Activated CD8-positive, alpha-beta T cell treated with anti-CD3 and anti-CD28 coated beads for 36 hours (primary cell): ENCODE measurements around the gene FAM9C. TPM values are rescaled to one million over a fixed set of nuclear protein-coding genes. Genes with fewer than 3 reads are reported as not detected.
A peak's percentile ranks its signal among the peaks of the same experiment; 100 is the strongest.

Source experiments
- ATAC-seq: fragments of 200-7000 bp; cut with Tn5 transposase; one replicate; pipeline ENCODE4 v1.10.0; 2021; ENCODE audit warnings: mild to moderate bottlenecking, moderate library complexity
- CTCF ChIA-PET: fragments of 350-600 bp; sonication (Branson Sonifier 250); formaldehyde crosslinking; loops from one replicate; lab custom pipeline; 2021; ENCODE audit warnings: antibody characterized with exemption; lab: Charles Lee
- POLR2A ChIA-PET: fragments of 350-600 bp; sonication (Branson Sonifier 250); formaldehyde crosslinking; loops from one replicate; lab custom pipeline; 2021; ENCODE audit warnings: antibody characterized with exemption; lab: Charles Lee
- DNase-seq: peaks from one replicate; pipeline ENCODE4 v3.0.0-alpha.2; 2020
- H3K27ac Mint-ChIP-seq: one replicate; pipeline ENCODE4 v1.8.0; 2021; ENCODE audit warnings: mild to moderate bottlenecking, mixed read lengths
- H3K27me3 Mint-ChIP-seq: one replicate; pipeline ENCODE4 v1.8.0; 2021; ENCODE audit warnings: mixed read lengths
- H3K36me3 Mint-ChIP-seq: one replicate; pipeline ENCODE4 v1.8.0; 2021; ENCODE audit warnings: low read depth, mixed read lengths
- H3K4me1 Mint-ChIP-seq: one replicate; pipeline ENCODE4 v1.8.0; 2021; ENCODE audit warnings: low read depth, mixed read lengths
- H3K4me3 Mint-ChIP-seq: one replicate; pipeline ENCODE4 v1.8.0; 2021; ENCODE audit warnings: mild to moderate bottlenecking, moderate library complexity, mixed read lengths
- H3K9me3 Mint-ChIP-seq: one replicate; pipeline ENCODE4 v1.8.0; 2021; ENCODE audit warnings: mixed read lengths
- intact Hi-C: fragments of 100-400 bp; cut with micrococcal nuclease; formaldehyde crosslinking; loops from one replicate; pipeline ENCODE4 v1.10.0; 2022
- total RNA-seq, 2 experiments: library from RNA; stranded (reverse); gene quantifications; one replicate each; pipeline ENCODE4 v1.2.3, GENCODE V29; 2021
- TF ChIP-seq, protein P1 (sequence below): fragments of 200-600 bp; IDR thresholded peaks from one replicate; pipeline ENCODE4 v1.8.0; 2022; ENCODE audit warnings: antibody characterized with exemption, mild to moderate bottlenecking

The FAM9C gene
- total RNA-seq, 2 experiments from 2014 or later = not detected

DNA sequence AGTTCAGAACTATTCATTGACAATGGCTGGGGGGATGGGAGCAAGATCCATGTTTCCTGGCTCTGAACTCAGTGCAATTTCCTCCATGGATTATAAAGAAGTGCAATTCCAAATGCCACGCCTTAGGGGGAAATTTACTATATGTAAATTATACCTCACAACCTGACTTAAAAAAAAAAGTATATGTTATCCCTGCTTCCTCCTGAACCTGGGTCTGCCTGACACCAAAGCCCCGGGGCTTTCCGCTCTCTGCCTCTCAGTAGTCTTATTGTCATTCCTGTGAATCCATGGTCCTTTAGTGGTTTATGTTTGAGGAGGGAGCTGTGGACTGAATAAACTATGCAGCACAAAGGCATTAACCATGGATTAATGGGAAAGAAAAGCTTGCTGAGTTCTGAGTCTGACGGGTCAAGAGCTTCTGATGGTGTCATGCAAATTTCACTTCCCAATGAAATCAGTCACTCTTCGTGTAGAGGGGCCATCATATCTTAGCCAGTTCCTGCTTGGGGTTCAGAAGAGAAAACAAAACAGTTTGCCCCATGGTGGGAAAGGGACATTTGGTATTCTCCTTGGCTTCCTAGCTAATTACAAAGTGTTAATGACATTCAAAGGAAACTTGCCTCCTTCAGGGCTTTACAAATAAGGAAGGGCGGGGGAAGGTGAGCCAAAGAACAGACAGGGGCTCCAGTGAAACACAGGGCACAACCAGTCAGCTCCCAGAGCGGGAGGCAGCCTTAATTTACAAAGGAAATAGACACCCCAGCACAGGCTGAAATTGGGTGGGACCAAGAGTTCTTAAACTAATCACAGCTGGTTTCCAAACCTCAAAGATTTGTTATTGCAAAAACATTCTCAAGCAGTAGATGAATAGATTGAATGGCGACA is 14.3 kb downstream of the FAM9C start:
- DNase-seq = no peak
- ChIA-PET CTCF (interaction anchor here (0.7 to 1.4 kb wide), 4 partner anchors 18 to 83 kb away, joined by 3 to 4 read pairs (median 4); no protein-coding TSS in a partner anchor), POLR2A (interaction anchor here (0.9 to 1.0 kb wide), 3 partner anchors 13 to 55 kb away, joined by 3 read pairs; no protein-coding TSS in a partner anchor)
- TF ChIP-seq, protein P1, sequence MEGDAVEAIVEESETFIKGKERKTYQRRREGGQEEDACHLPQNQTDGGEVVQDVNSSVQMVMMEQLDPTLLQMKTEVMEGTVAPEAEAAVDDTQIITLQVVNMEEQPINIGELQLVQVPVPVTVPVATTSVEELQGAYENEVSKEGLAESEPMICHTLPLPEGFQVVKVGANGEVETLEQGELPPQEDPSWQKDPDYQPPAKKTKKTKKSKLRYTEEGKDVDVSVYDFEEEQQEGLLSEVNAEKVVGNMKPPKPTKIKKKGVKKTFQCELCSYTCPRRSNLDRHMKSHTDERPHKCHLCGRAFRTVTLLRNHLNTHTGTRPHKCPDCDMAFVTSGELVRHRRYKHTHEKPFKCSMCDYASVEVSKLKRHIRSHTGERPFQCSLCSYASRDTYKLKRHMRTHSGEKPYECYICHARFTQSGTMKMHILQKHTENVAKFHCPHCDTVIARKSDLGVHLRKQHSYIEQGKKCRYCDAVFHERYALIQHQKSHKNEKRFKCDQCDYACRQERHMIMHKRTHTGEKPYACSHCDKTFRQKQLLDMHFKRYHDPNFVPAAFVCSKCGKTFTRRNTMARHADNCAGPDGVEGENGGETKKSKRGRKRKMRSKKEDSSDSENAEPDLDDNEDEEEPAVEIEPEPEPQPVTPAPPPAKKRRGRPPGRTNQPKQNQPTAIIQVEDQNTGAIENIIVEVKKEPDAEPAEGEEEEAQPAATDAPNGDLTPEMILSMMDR = no peak
- Mint-ChIP-seq H3K36me3 (no peaks in the 10 kb centered on the region), H3K4me1 (peaks cover 63% of the 10 kb centered on the region), H3K4me3 (peak overlapping the region; percentile 34), H3K27me3 (no peaks in the 10 kb centered on the region), H3K27ac (peak overlapping the region; percentile 83), H3K9me3 (no peaks in the 10 kb centered on the region)
- ATAC-seq = no peak
- intact Hi-C loops = no loop called here

DNA sequence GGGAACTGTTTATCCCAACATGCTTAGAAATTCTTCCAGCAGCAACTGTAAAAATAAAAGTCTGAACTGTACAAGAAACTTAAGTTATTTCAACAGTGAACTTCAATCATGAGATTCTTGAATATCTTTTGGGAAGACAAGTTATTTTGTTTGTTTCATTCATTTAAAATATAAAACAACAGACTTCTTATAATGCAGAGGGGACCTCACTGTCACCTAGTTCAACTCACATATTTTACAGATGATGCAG is 14.9 kb downstream of the FAM9C start:
- H3K9me3 Mint-ChIP-seq = no peaks in the 10 kb centered on the region
- no peaks in the 10 kb centered on the region for H3K27me3 Mint-ChIP-seq
- peak overlapping the region; percentile 32 for H3K4me3 Mint-ChIP-seq
- DNase-seq (no peak), ATAC-seq (no peak)
- TF ChIP-seq, protein P1 = no peak
- ChIA-PET CTCF (interaction anchor here (0.7 to 1.4 kb wide), 2 partner anchors 63 to 83 kb away, joined by 3 to 4 read pairs; no protein-coding TSS in a partner anchor), POLR2A (interaction anchor here (0.9 kb wide), 1 partner anchor 13 kb away, joined by 3 read pairs; no protein-coding TSS in a partner anchor)
- intact Hi-C loops = no loop called here
- peak overlapping the region; percentile 79 for H3K27ac Mint-ChIP-seq
- H3K4me1 Mint-ChIP-seq = peaks cover 66% of the 10 kb centered on the region
- H3K36me3 Mint-ChIP-seq = no peaks in the 10 kb centered on the region

DNA sequence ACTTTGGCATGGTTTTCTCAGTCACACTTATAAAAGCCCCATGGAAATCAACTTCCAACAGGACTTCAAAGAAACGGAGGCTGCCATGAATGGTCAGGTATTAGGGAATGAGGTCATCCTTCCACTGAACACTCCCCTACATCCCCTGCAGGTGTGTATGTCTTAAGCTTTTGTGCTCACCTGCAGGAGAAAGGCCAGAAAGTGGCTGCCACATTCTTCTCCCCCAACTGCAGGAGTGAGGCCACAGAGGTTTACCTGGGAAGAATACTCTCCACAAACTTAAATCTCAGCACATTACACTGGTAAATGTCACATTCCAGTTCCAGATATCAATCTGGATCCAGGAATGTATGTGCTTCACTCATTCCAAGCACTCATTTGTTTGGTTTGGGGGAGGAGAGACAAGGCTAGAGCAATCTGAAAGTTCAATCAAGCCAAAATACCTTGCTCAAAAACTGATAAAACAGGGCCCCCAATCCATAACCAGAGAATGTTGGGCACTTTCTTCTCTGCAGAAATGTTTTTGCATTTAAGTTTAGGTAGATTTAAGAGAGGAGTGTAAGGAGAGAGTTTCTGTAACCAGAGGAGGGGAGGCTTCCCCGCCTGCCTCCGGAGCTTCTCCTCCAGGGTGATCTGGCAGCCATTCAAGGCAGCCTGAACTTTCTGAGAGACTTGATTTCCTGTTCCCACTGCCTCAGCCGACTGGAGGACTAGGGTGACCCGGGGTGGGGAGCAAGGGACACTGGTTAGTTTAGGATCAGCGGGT is 15.4 kb downstream of the FAM9C start:
- ATAC-seq (no peak), DNase-seq (no peak)
- Mint-ChIP-seq H3K36me3 (no peaks in the 10 kb centered on the region), H3K9me3 (no peaks in the 10 kb centered on the region), H3K27me3 (no peaks in the 10 kb centered on the region), H3K27ac (peak overlapping the region; percentile 79), H3K4me3 (peak overlapping the region; percentile 32), H3K4me1 (peaks cover 69% of the 10 kb centered on the region)
- TF ChIP-seq, protein P1 = no peak
- POLR2A ChIA-PET = no interaction called here
- CTCF ChIA-PET = interaction anchor here (0.7 to 1.4 kb wide), 2 partner anchors 82 to 478 kb away, joined by 3 to 4 read pairs; no protein-coding TSS in a partner anchor
- intact Hi-C loops = no loop called here

DNA sequence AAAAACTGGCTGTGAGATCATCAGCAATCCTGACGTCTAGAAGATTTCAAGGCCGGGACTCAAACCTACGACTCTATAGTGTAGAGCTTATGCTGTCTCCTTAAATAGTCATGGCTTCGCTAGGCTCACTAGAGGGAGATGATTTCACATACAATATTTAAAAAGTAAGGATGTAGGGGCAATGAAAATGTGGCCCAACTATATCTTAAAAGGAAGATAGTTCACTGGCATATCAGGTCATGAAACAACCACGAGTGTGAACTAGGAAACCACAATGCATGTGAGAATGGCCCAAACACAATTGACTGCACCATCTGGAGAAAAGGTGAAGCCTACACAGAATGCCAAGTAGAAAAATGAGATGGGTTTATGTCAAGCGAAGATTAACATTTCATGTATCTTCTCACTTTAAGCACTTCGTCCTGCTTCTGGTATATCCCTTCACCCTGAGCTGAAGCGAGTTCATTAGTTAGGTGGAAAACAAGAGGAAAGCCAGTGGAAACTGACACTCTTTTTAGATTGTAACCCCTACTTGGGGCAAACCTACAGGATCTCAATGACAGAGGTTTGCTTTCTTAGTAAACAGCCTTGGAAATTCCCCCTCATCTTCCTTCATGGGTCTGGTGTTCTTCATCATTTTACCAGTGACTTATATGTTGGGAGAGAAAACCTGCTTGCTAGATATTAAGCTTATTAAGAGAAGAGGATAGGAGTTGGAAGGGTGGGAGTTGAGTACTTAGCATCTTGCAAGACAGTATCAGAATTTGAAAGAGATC is 17.4 kb downstream of the FAM9C start:
- CTCF ChIA-PET = no interaction called here
- ATAC-seq = peak; percentile 58

More for the DNA sequence above, 17.4 kb downstream of the FAM9C start:
- POLR2A ChIA-PET = no interaction called here
- peak; percentile 28 for DNase-seq
- Mint-ChIP-seq H3K4me1 (peaks cover 82% of the 10 kb centered on the region), H3K27ac (peak overlapping the region; percentile 82), H3K27me3 (no peaks in the 10 kb centered on the region), H3K36me3 (no peaks in the 10 kb centered on the region), H3K4me3 (no peak overlapping the region), H3K9me3 (no peaks in the 10 kb centered on the region)
- TF ChIP-seq, protein P1 = no peak
- intact Hi-C loops = loop anchor here (2.0 kb wide), 1 partner anchor 62 kb away; no protein-coding TSS in a partner anchor
